ENCODE data around the gene POLRMT.

- no peak for TF ChIP-seq CREB5 (CRISPR knock-in tag; IDR thresholded peaks at IDR 0.05; ENCODE audit: low read depth)
- no peak for TF ChIP-seq ARNTL (CRISPR knock-in tag; IDR thresholded peaks at IDR 0.05; ENCODE audit: borderline replicate concordance, low read depth)
- TF ChIP-seq ZFP30 (CRISPR knock-in tag; IDR thresholded peaks at IDR 0.05) = no peak
- TF ChIP-seq POU6F1 (CRISPR knock-in tag; IDR thresholded peaks at IDR 0.05; ENCODE audit: borderline replicate concordance, low read depth) = no peak
- no peak for TF ChIP-seq ZFP3 (CRISPR knock-in tag; IDR thresholded peaks at IDR 0.05)
- no peak for TF ChIP-seq ZC3H10 (CRISPR knock-in tag; IDR thresholded peaks at IDR 0.05)
- TF ChIP-seq PATZ1 (CRISPR knock-in tag; IDR thresholded peaks at IDR 0.05; ENCODE audit: borderline replicate concordance) = no peak
- no peak for TF ChIP-seq ZNF565 (CRISPR knock-in tag; conservative IDR thresholded peaks at IDR 0.05; ENCODE audit: low read depth)
- no peak for TF ChIP-seq PPARA (CRISPR knock-in tag; IDR thresholded peaks at IDR 0.05; ENCODE audit: borderline replicate concordance)
- no peak for TF ChIP-seq TSHZ2 (CRISPR knock-in tag; IDR thresholded peaks at IDR 0.05)
- no peak for TF ChIP-seq ESRRG (CRISPR knock-in tag; IDR thresholded peaks at IDR 0.05)
Observed at GRCh38 chr19:620166-620862, 13.0 kb downstream of the POLRMT start.

All from SK-N-SH treated with all-trans-retinoic acid at 6 μM for 48 hours (cell line).